ENCODE data around the gene GMEB2. TPM values are rescaled to one million over a fixed set of nuclear protein-coding genes. Genes with fewer than 3 reads are reported as not detected.

GMEB2 gene
- total RNA-seq, 1 experiment from 2014 or later, result 21.5 TPM

DNA sequence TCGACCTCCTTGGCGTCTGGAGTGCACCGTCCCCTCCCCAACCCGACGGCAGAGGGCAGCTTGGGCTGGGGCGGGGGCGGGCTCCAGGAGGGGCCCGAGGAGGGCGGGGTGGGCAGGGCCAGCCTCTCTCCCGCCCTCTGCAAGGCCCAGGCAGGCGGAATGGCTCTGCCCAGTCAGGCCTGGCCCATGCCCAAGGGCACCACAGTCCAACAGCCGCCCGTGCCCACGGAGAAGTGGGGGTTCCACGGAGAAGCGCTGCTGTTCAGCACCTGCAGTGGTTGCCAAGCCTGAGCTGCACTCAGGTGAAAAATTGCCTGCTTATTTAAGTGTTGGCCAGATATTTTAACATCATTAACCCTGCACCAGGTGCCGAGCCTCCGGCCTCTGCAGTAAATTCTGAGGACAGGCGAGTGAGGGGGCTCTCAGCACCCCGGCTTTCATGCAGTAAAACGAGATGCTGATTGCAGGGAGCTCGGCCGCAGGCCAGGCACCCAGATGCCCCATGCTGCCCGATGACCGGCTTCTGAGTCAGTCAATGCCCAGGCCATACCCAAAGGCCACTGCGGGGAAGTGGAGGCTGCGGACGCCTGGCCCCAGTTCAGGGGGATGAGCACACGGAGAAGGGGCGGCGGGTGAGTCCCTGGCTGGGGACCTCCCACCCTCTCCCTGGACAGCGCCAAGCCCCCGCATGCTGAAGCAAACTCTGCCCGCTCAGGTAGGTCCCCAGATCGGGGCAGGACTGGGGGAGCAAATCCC, 79.0 kb downstream of the GMEB2 start, which contains the start of gene SRMS:
SRMS (minus strand) TSS at position 25 of the 756 bp plus-strand sequence. CDS start 286 bp downstream, outside the sequence.
- intact Hi-C loops (cut with micrococcal nuclease; ENCODE audit: unreplicated experiment), result no loop called here
- Mint-ChIP-seq H3K4me1 (ENCODE audit: low read depth, unreplicated experiment) (peaks cover 22% of the 10 kb centered on the region), H3K27ac (ENCODE audit: unreplicated experiment) (no peak within 1 kb of the TSS), H3K4me3 (ENCODE audit: unreplicated experiment) (no peak within 1 kb of the TSS), H3K27me3 (ENCODE audit: insufficient read depth, unreplicated experiment) (no peaks in the 10 kb centered on the region), H3K36me3 (ENCODE audit: insufficient read depth, unreplicated experiment) (no peaks in the 10 kb centered on the region), H3K9me3 (ENCODE audit: unreplicated experiment) (no peaks in the 10 kb centered on the region)
- TF ChIP-seq CTCF (IDR thresholded peaks at IDR 0.05; ENCODE audit: insufficient read depth in 1 of 2, low read depth in 1 of 2, low read length in 1 of 2, severe bottlenecking in 1 of 2, unreplicated experiment in 1 of 2), result no peak
- ChIA-PET CTCF (interaction anchor here (1.8 kb wide), 1 partner anchor 10 kb away, joined by 6 read pairs; no protein-coding TSS in a partner anchor), POLR2A (no interaction called here)
- peaks cover under 1% of the 10 kb centered on the region for H3K9me3 ChIP-seq
- no peak for DNase-seq
- no peaks in the 10 kb centered on the region for H3K27me3 ChIP-seq (replicated peaks; ENCODE audit: control insufficient read depth, insufficient read depth, low read length)
- H3K4me3 ChIP-seq (ENCODE audit: low read depth, low read length), result no peak within 1 kb of the TSS
- H3K4me1 ChIP-seq, result peaks cover 28% of the 10 kb centered on the region
- H3K36me3 ChIP-seq (ENCODE audit: control insufficient read depth, insufficient read depth, low read length), result no peaks in the 10 kb centered on the region
- BruUV-seq (replicated peaks), result no TSS peak

DNA sequence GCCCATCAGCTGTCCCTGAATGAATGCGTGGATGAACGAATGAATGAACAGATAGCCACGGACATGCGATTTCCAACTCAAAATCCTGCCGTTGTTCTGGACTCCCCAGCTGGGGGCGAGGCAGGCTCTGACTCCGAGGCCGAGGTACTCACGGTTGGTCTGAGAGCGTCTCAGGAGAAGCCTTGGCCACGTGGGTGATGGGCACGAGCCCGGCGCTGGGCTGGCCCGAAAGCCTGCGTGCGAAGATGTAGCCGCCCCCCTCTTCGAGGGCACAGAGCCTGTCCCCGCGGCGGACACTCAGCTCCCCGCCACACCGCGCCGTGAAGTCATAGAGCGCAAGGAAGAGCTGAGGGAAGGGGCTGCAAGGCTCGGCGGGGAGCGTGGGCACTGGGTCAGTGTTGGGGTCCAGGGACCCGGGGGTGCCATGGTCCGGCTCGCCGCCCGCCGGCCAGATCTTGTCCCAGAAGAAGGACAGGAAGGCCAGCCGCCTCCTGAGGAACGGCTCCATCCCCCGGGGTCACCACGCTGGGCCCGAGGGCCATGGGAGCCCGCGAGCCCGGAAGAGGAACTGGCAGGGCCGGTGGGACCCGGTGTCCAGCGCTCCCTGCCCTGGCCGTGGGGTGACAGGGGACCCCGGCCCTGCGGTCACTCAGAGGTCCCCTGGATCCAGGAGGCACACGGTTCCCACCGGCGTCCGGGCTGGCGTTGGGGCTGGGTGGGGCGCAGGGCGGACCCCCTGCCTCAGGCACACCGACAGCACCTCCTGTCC, 79.8 kb downstream of the GMEB2 start:
- Mint-ChIP-seq H3K36me3 (ENCODE audit: insufficient read depth, unreplicated experiment) (no peaks in the 10 kb centered on the region), H3K27ac (ENCODE audit: unreplicated experiment) (no peak overlapping the region), H3K9me3 (ENCODE audit: unreplicated experiment) (no peaks in the 10 kb centered on the region), H3K4me3 (ENCODE audit: unreplicated experiment) (no peak overlapping the region), H3K27me3 (ENCODE audit: insufficient read depth, unreplicated experiment) (no peaks in the 10 kb centered on the region), H3K4me1 (ENCODE audit: low read depth, unreplicated experiment) (peaks cover 22% of the 10 kb centered on the region)
- TF ChIP-seq CTCF (IDR thresholded peaks at IDR 0.05; ENCODE audit: insufficient read depth in 1 of 2, low read depth in 1 of 2, low read length in 1 of 2, severe bottlenecking in 1 of 2, unreplicated experiment in 1 of 2), result no peak
- intact Hi-C loops (cut with micrococcal nuclease; ENCODE audit: unreplicated experiment), result no loop called here
- Histone ChIP-seq H3K4me1 (peaks cover 28% of the 10 kb centered on the region), H3K4me3 (ENCODE audit: low read depth, low read length) (no peak overlapping the region), H3K9me3 (no peaks in the 10 kb centered on the region), H3K27me3 (replicated peaks; ENCODE audit: control insufficient read depth, insufficient read depth, low read length) (no peaks in the 10 kb centered on the region), H3K36me3 (ENCODE audit: control insufficient read depth, insufficient read depth, low read length) (no peaks in the 10 kb centered on the region)
- no peak for DNase-seq
- POLR2A ChIA-PET, result interaction anchor here (0.6 kb wide), 1 partner anchor 195 kb away, joined by 4 read pairs; no protein-coding TSS in a partner anchor
- no TSS peak for BruUV-seq (replicated peaks)
- CTCF ChIA-PET, result interaction anchor here (1.8 kb wide), 1 partner anchor 9 kb away, joined by 6 read pairs; no protein-coding TSS in a partner anchor

DNA sequence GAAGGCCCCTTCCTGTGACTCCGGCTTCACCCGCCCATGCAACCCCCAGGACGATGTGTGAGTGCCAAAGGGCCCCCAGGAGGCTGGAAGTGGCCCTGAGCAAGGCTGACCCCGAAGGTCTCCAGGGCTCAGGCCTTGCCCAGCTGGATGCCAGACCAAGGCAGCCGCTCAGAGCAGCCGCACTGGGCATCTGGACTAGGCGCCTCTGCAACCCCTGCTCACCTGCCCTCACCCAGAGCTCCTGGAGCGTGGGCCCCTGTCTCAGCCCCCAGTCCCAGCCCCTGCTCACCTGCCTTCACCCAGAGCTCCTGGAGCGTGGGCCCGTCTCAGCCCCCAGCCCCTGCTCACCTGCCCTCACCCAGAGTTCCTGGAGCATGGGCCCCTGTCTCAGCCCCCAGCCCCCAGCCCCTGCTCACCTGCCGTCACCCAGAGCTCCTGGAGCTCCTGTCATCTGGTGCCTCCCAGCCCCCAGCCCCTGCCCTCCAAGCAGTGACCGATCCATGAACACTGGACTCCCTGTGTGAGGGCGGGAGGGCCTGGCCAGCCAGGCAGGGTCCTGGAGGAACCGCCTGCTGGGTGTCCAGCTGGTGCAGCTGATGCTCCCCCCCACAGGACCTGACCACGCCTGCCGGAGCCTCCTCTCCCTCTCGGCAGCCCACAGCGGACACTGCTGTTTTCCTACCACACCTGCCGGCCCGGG, 80.5 kb downstream of the GMEB2 start:
- no peak overlapping the region for H3K27ac Mint-ChIP-seq (ENCODE audit: unreplicated experiment)
- peaks cover 28% of the 10 kb centered on the region for H3K4me1 ChIP-seq
- no peaks in the 10 kb centered on the region for H3K36me3 Mint-ChIP-seq (ENCODE audit: insufficient read depth, unreplicated experiment)
- no peak overlapping the region for H3K4me3 ChIP-seq (ENCODE audit: low read depth, low read length)
- no peak for TF ChIP-seq CTCF (IDR thresholded peaks at IDR 0.05; ENCODE audit: insufficient read depth in 1 of 2, low read depth in 1 of 2, low read length in 1 of 2, severe bottlenecking in 1 of 2, unreplicated experiment in 1 of 2)
- H3K9me3 ChIP-seq, result no peaks in the 10 kb centered on the region
- H3K9me3 Mint-ChIP-seq (ENCODE audit: unreplicated experiment), result no peaks in the 10 kb centered on the region
- H3K4me1 Mint-ChIP-seq (ENCODE audit: low read depth, unreplicated experiment), result peaks cover 22% of the 10 kb centered on the region
- CTCF ChIA-PET, result interaction anchor here (0.7 to 1.8 kb wide), 5 partner anchors 8 to 95 kb away, joined by 3 to 6 read pairs (median 4); partner anchors contain the start of genes HELZ2, PPDPF and PTK6
- BruUV-seq (replicated peaks), result no TSS peak
- POLR2A ChIA-PET, result interaction anchor here (0.6 kb wide), 1 partner anchor 195 kb away, joined by 4 read pairs; no protein-coding TSS in a partner anchor
- intact Hi-C loops (cut with micrococcal nuclease; ENCODE audit: unreplicated experiment), result no loop called here
- H3K27me3 ChIP-seq (replicated peaks; ENCODE audit: control insufficient read depth, insufficient read depth, low read length), result no peaks in the 10 kb centered on the region
- no peak for DNase-seq
- no peak overlapping the region for H3K4me3 Mint-ChIP-seq (ENCODE audit: unreplicated experiment)
- H3K36me3 ChIP-seq (ENCODE audit: control insufficient read depth, insufficient read depth, low read length), result no peaks in the 10 kb centered on the region
- no peaks in the 10 kb centered on the region for H3K27me3 Mint-ChIP-seq (ENCODE audit: insufficient read depth, unreplicated experiment)

Data from Caco-2 (cell line).